ENCODE measurements around the gene CALY. TPM values are rescaled to one million over a fixed set of nuclear protein-coding genes. Genes with fewer than 3 reads are reported as not detected.
A peak's percentile ranks its signal among the peaks of the same experiment; 100 is the strongest.

CALY gene
- total and polyA plus RNA-seq, 4 donors = not detected

DNA sequence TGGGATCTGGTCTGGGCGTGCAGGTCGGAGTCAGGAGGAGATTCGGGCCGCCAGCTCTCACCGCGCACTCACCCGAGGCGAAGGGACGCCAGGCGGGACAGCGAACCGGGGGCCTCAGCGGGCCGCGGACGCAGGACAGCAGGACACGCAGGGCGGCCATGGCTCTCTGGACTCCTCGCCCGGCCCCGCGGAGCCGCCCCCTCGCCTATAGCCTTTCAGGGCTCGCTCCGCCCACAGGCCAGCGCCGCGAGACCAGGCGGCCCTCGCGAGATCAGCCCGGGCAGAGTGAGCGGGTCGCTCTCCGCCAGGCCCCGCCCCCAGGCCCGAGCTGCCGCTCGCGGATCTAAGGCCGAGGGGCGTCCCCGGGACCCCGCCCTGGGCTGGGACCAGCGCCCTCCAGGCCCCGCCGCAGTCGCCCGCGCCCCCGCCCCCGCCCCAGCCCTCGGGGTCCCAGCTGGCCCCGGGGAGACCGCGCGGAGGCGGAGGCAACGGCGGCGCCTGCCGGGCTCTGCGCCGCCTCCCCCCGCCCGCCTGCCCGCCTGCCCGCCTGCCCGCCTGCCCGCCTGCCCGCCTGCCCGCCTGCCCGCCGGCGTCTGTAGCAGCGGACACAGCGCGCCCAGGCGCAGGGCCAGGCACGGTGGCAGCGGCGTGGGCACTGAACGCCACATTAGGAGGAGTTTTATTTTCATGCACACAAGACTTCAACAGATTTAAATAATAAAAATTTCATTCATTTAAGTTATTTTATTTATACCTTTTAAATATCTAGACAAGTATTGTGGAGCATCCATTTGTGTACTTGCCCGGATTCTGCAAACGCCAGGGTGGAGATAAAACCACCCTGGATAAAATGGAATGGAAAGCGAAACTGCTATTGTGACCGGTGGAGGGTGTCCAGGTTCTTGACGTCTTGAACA is 36.7 kb upstream of the CALY start, which contains the start of gene ECHS1:
Gene ECHS1, minus strand, starts transcription at position 181 of the 917 bp plus-strand sequence. Its CDS starts 21 bp downstream, at position 160.
- Histone ChIP-seq H3K36me3 (ENCODE audit: control insufficient read depth in 4 of 4, insufficient read depth in 4 of 4, low read length in 4 of 4) (peaks cover 0 to 24% (median 16%) of the 10 kb centered on the region in 4 donors), H3K4me1 (ENCODE audit: control insufficient read depth in 5 of 5, insufficient read depth in 5 of 5, low read length in 5 of 5) (peaks cover 0 to 10% (median 5%) of the 10 kb centered on the region in 5 donors), H3K9me3 (ENCODE audit: control insufficient read depth in 4 of 4, insufficient read depth in 3 of 4, low read length in 3 of 4) (no peaks in the 10 kb centered on the region), H3K4me3 (peak within 1 kb of the TSS; percentile 92), H3K27ac (ENCODE audit: low read depth in 1 of 2, low read length in 1 of 2) (peak within 1 kb of the TSS; percentile 85 to 87), H3K27me3 (ENCODE audit: control insufficient read depth in 3 of 3, insufficient read depth in 3 of 3, low read length in 2 of 3) (no peaks in the 10 kb centered on the region), H3K9ac (ENCODE audit: insufficient read depth in 1 of 2, low read length in 2 of 2) (no peak within 1 kb of the TSS)
- DNase-seq (peak; percentile 96 to 97 (median 96)), ATAC-seq (ENCODE audit: insufficient read depth, low FRiP score) (peak; percentile 97)
- TF ChIP-seq, protein P1, sequence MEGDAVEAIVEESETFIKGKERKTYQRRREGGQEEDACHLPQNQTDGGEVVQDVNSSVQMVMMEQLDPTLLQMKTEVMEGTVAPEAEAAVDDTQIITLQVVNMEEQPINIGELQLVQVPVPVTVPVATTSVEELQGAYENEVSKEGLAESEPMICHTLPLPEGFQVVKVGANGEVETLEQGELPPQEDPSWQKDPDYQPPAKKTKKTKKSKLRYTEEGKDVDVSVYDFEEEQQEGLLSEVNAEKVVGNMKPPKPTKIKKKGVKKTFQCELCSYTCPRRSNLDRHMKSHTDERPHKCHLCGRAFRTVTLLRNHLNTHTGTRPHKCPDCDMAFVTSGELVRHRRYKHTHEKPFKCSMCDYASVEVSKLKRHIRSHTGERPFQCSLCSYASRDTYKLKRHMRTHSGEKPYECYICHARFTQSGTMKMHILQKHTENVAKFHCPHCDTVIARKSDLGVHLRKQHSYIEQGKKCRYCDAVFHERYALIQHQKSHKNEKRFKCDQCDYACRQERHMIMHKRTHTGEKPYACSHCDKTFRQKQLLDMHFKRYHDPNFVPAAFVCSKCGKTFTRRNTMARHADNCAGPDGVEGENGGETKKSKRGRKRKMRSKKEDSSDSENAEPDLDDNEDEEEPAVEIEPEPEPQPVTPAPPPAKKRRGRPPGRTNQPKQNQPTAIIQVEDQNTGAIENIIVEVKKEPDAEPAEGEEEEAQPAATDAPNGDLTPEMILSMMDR (IDR thresholded peaks at IDR 0.05; ENCODE audit: control extremely low read depth, extremely low read depth) = no peak
- WGBS, 2 donors = 1 to 2% methylated on average over 24 to 89 of the region's 89 CpGs

DNA sequence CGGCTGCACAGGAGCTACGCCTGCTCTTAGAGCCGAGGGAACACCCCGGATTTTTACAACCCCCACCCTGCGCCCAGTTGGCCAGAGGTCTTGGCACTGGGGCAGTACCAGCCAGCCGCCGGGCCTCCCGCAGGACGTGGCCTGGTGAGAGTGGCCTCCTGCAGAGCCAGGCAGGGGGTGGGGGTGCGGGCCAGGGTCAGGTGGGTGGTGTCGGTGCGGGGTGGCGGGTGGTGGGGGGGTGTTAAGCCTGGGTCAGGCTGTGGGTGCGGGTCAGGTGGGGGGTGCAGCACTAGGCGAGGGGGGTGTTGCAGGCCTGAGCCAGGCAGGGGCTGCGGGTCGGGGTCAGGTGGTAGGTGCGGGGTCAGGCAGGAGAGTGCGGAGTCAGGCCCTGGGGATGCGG is 35.8 kb upstream of the CALY start:
- no peak overlapping the region for H3K27ac ChIP-seq (ENCODE audit: low read depth in 1 of 2, low read length in 1 of 2)

DNA sequence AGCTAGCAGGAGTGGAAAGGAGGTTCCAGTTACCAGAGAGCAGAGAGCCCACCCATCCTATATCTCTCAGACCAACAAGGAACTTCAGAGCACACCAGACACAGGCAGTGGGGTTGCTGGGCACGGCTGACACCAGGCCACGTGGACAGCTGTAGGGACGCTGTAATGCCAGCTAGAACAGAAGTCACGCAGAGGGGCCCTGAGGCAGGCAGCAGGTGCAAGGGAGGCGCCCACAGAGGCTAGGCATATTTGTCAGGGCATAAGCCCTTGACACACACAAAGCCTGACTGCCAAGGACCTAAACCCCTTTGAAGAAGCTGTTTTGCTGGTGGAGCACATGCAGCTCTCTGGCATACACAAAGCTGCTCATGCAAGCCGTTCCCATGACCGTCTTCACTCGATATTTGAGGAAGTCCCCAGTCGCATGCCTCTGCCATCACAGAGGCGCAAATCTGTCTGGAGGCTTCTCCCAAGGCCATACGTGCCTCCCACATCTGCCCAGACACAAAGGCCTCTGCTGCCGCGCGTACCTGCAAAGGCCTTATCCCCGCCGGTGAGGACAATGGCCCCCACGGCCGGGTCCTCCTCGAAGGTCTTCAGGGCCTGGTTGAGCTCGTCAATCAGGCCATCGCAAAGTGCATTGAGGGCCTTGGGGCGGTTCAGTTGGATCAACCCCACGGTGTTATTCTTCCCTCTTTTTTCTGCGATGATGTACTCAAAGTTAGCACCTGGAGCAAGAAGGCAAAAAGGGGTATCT is 33.5 kb upstream of the CALY start:
- peaks cover 4 to 45% (median 22%) of the 10 kb centered on the region in 4 donors for H3K36me3 ChIP-seq (ENCODE audit: control insufficient read depth in 4 of 4, insufficient read depth in 4 of 4, low read length in 4 of 4)
- TF ChIP-seq, protein P1 (IDR thresholded peaks at IDR 0.05; ENCODE audit: control extremely low read depth, extremely low read depth) = no peak
- H3K27me3 ChIP-seq (ENCODE audit: control insufficient read depth in 3 of 3, insufficient read depth in 3 of 3, low read length in 2 of 3) = no peaks in the 10 kb centered on the region
- no peak overlapping the region for H3K4me3 ChIP-seq
- no peak overlapping the region for H3K9ac ChIP-seq (ENCODE audit: insufficient read depth in 1 of 2, low read length in 2 of 2)
- no peak overlapping the region for H3K27ac ChIP-seq (ENCODE audit: low read depth in 1 of 2, low read length in 1 of 2)
- WGBS, 2 donors = 91 to 93% methylated on average over 24 of the region's 24 CpGs
- no peaks in the 10 kb centered on the region for H3K9me3 ChIP-seq (ENCODE audit: control insufficient read depth in 4 of 4, insufficient read depth in 3 of 4, low read length in 3 of 4)
- no peak for ATAC-seq (ENCODE audit: insufficient read depth, low FRiP score)
- no peak for DNase-seq
- H3K4me1 ChIP-seq (ENCODE audit: control insufficient read depth in 5 of 5, insufficient read depth in 5 of 5, low read length in 5 of 5) = peaks cover 0 to 6% (median 0%) of the 10 kb centered on the region in 5 donors

More for the DNA sequence above, 35.8 kb upstream of the CALY start:
- no peak for ATAC-seq (ENCODE audit: insufficient read depth, low FRiP score)
- Histone ChIP-seq H3K9ac (ENCODE audit: insufficient read depth in 1 of 2, low read length in 2 of 2) (no peak overlapping the region), H3K27me3 (ENCODE audit: control insufficient read depth in 3 of 3, insufficient read depth in 3 of 3, low read length in 2 of 3) (no peaks in the 10 kb centered on the region), H3K4me3 (no peak overlapping the region), H3K9me3 (ENCODE audit: control insufficient read depth in 4 of 4, insufficient read depth in 3 of 4, low read length in 3 of 4) (no peaks in the 10 kb centered on the region), H3K36me3 (ENCODE audit: control insufficient read depth in 4 of 4, insufficient read depth in 4 of 4, low read length in 4 of 4) (peaks cover 0 to 27% (median 16%) of the 10 kb centered on the region in 4 donors), H3K4me1 (ENCODE audit: control insufficient read depth in 5 of 5, insufficient read depth in 5 of 5, low read length in 5 of 5) (peaks cover 0 to 6% (median 0%) of the 10 kb centered on the region in 5 donors)
- TF ChIP-seq, protein P1 (IDR thresholded peaks at IDR 0.05; ENCODE audit: control extremely low read depth, extremely low read depth) = no peak
- 38 to 51% methylated on average over 19 to 20 of the region's 20 CpGs for WGBS, 2 donors
- DNase-seq = no peak

All from lung (tissue), 12 donors.